Pancreas (tissue), 10 donors: ENCODE measurements around the gene PVALEF. TPM values are rescaled to one million over a fixed set of nuclear protein-coding genes. Genes with fewer than 3 reads are reported as not detected.

ENCODE experiments used
- ATAC-seq, 4 donors: fragments of 200-7000 bp; cut with Tn5 transposase; one replicate each; pipeline versions ENCODE4 v1.8.0 to v1.9.1; 2020; ENCODE audit warnings: mild to moderate bottlenecking in 4 of 4, moderate library complexity in 4 of 4
- DNase-seq, 6 donors: peaks; one replicate each; pipeline ENCODE4 v3.0.0-alpha.2; 2020
- FAIRE-seq: peaks from 2 replicates; lab custom pipeline; 2012; peaks lifted over from hg19 to GRCh38; lab: Jason Lieb, UNC
- H3K27ac ChIP-seq, 4 donors: fragments of 200-600 bp; sonication (generic); 1 replicate in 3 of 4; 2 replicates in 1 of 4; pipeline versions ENCODE4 v1.5.0 to v1.8.0; 2020
- H3K27me3 ChIP-seq, 4 donors: fragments of 200-600 bp; one replicate each; pipeline ENCODE4 v1.8.0; 2021
- H3K36me3 ChIP-seq, 3 donors: fragments of 200-600 bp; sonication (generic) in 1 of 3; one replicate each; pipeline versions ENCODE4 v1.5.0 to v1.8.0; 2020 to 2021
- H3K4me1 ChIP-seq, 3 donors: fragments of 200-600 bp; one replicate each; pipeline ENCODE4 v1.8.0; 2021
- H3K4me3 ChIP-seq, 4 donors: fragments of 200-600 bp; sonication (generic) in 2 of 4; one replicate each; pipeline versions ENCODE4 v1.5.0 to v1.8.0; 2020 to 2021
- H3K9me3 ChIP-seq, 4 donors: fragments of 200-600 bp; one replicate each; pipeline ENCODE4 v1.8.0; 2021
- CTCF ChIP-seq, 4 donors: fragments of 200-600 bp; sonication (generic) in 3 of 4; IDR thresholded peaks; one replicate each; pipeline versions ENCODE4 v1.5.0 to v1.8.0; 2021; ENCODE audit warnings: antibody characterized with exemption in 4 of 4
- WGBS, 2 donors: extraction: QIAGEN DNeasy Blood & Tissue Kit; methylation state at CpG; one replicate each; pipeline ENCODE4 v1.1.7; 2013; 5-methylcytosine and 5-hydroxymethylcytosine counted together
- intact Hi-C, 3 donors: fragments of 100-400 bp; cut with DNase I; formaldehyde crosslinking; loops; one replicate each; pipeline versions ENCODE4 v1.11.1 to v1.14.2; 2022
- polyA plus RNA-seq, 2 donors: library from polyadenylated mRNA; stranded (reverse); fragments of 200-250 nt; gene quantifications; one replicate each; pipeline ENCODE4 v1.2.3, GENCODE V29; 2013
- total RNA-seq, 6 donors: library from RNA; stranded (reverse); fragmentation: NEBNext Ultra II Directional in 4 of 6; extraction: Animal tissue kit (Norgen Biotek cat#: 25700) in 4 of 6; gene quantifications; one replicate each; pipeline versions ENCODE4 v1.2.1 to v1.2.4, GENCODE V29; 2021 to 2023
- donor health status: healthy with polysubstance abuse.
- donor health status: DM: no; HTN: no; CAD: no; lungs with moderate emphysema.
- donor health status: DM: no; HTN: no; CAD: no.
- donor health status: control.
- donor health status: control.
- donor health status: Bipolar disorder and iron deficiency.
- donor health status: DM: yes; HTN: yes; CAD: no.
- donor health status: DM: no; HTN: no; CAD: no.
- donor health status: DM: no; HTN: no; CAD: no.
- donor health status: DM: yes; HTN: yes; CAD: no.

PVALEF gene
- total and polyA plus RNA-seq, 8 donors: 0.11 to 0.51 (median 0.17) TPM; not detected in 2

- Histone ChIP-seq H3K4me3 (no peak overlapping the region), H3K27ac (no peak overlapping the region), H3K4me1 (no peaks in the 10 kb centered on the region), H3K36me3 (no peaks in the 10 kb centered on the region), H3K27me3 (no peaks in the 10 kb centered on the region), H3K9me3 (no peaks in the 10 kb centered on the region)
- intact Hi-C loops: loop anchor here in 1 of 3 donors (5.0 kb wide), 1 partner anchor 48 kb away; no protein-coding TSS in a partner anchor
- FAIRE-seq (no peak), DNase-seq (peak in 1 of 6 donors; percentile 20), ATAC-seq (no peak)
- WGBS, 2 donors: 94 to 95% methylated on average over 28 of the region's 28 CpGs
- TF ChIP-seq CTCF (IDR thresholded peaks at IDR 0.05): no peak
Measured at GRCh38 chr17:81190591-81190990, 25.3 kb downstream of the PVALEF start.

GRCh38 chr17:81191116-81191515, 25.8 kb downstream of the PVALEF start:
- Histone ChIP-seq H3K4me1 (no peaks in the 10 kb centered on the region), H3K36me3 (no peaks in the 10 kb centered on the region), H3K4me3 (no peak overlapping the region), H3K27me3 (no peaks in the 10 kb centered on the region), H3K9me3 (no peaks in the 10 kb centered on the region), H3K27ac (no peak overlapping the region)
- WGBS, 2 donors: 93 to 94% methylated on average over 20 of the region's 20 CpGs
- DNase-seq (peak in 2 of 6 donors; percentile 19 to 58), ATAC-seq (no peak), FAIRE-seq (no peak)
- intact Hi-C loops: loop anchor here in 1 of 3 donors (5.0 kb wide), 1 partner anchor 49 kb away; no protein-coding TSS in a partner anchor
- TF ChIP-seq CTCF (IDR thresholded peaks at IDR 0.05): no peak

GRCh38 chr17:81191646-81192045, 26.3 kb downstream of the PVALEF start:
- H3K36me3 ChIP-seq: no peaks in the 10 kb centered on the region
- no peak overlapping the region for H3K4me3 ChIP-seq
- FAIRE-seq: no peak
- no peak for TF ChIP-seq CTCF (IDR thresholded peaks at IDR 0.05)
- DNase-seq: peak in 2 of 6 donors; percentile 7 to 67
- WGBS, 2 donors: 94 to 95% methylated on average over 14 of the region's 14 CpGs
- ATAC-seq: no peak
- intact Hi-C loops: loop anchor here in 1 of 3 donors (5.0 kb wide), 1 partner anchor 49 kb away; no protein-coding TSS in a partner anchor
- H3K4me1 ChIP-seq: no peaks in the 10 kb centered on the region
- H3K27ac ChIP-seq: no peak overlapping the region
- H3K27me3 ChIP-seq: no peaks in the 10 kb centered on the region
- H3K9me3 ChIP-seq: no peaks in the 10 kb centered on the region

- FAIRE-seq (no peak), DNase-seq (peak in 2 of 6 donors; percentile 32 to 76), ATAC-seq (no peak)
- Histone ChIP-seq H3K27me3 (no peaks in the 10 kb centered on the region), H3K27ac (no peak overlapping the region), H3K4me3 (no peak overlapping the region), H3K36me3 (no peaks in the 10 kb centered on the region), H3K9me3 (no peaks in the 10 kb centered on the region), H3K4me1 (no peaks in the 10 kb centered on the region)
- WGBS, 2 donors: 89 to 93% methylated on average over 20 to 34 of the region's 34 CpGs
- intact Hi-C loops: loop anchor here in 1 of 3 donors (5.0 kb wide), 1 partner anchor 50 kb away; no protein-coding TSS in a partner anchor
- no peak for TF ChIP-seq CTCF (IDR thresholded peaks at IDR 0.05)
Measured at GRCh38 chr17:81192386-81193050, 27.2 kb downstream of the PVALEF start.

- intact Hi-C loops: loop anchor here in 1 of 3 donors (5.0 kb wide), 1 partner anchor 51 kb away; no protein-coding TSS in a partner anchor
- 93 to 94% methylated on average over 15 to 17 of the region's 17 CpGs for WGBS, 2 donors
- TF ChIP-seq CTCF (IDR thresholded peaks at IDR 0.05): no peak
- FAIRE-seq: no peak
- H3K27me3 ChIP-seq: no peaks in the 10 kb centered on the region
- ATAC-seq: no peak
- DNase-seq: peak in 2 of 6 donors; percentile 20 to 50
- no peak overlapping the region for H3K4me3 ChIP-seq
- H3K4me1 ChIP-seq: no peaks in the 10 kb centered on the region
- H3K27ac ChIP-seq: no peak overlapping the region
- no peaks in the 10 kb centered on the region for H3K36me3 ChIP-seq
- H3K9me3 ChIP-seq: no peaks in the 10 kb centered on the region
Measured at GRCh38 chr17:81193051-81193410, 27.7 kb downstream of the PVALEF start.
